ENCODE results near the gene KSR1.

DNA sequence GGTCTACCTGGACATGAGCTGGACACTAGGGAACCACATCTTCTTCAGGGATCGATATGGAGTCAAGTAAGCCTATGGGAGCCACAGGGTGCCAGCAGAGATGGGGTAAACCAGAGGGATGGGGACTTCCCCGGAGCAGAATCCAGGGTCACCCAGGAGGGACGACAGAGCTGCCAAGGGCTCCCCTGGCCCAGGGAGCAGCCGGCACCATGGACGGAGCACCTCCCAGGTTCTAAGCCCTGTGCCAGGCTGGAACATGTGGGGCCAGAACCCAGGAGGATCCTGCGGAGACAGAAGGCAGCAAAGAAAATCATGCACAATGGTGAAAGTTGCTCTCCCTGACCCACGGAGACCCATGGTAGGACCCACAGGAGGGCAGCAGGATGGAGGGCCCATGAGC lies 33.6 kb upstream of the KSR1 start:
- TF ChIP-seq, protein P1, sequence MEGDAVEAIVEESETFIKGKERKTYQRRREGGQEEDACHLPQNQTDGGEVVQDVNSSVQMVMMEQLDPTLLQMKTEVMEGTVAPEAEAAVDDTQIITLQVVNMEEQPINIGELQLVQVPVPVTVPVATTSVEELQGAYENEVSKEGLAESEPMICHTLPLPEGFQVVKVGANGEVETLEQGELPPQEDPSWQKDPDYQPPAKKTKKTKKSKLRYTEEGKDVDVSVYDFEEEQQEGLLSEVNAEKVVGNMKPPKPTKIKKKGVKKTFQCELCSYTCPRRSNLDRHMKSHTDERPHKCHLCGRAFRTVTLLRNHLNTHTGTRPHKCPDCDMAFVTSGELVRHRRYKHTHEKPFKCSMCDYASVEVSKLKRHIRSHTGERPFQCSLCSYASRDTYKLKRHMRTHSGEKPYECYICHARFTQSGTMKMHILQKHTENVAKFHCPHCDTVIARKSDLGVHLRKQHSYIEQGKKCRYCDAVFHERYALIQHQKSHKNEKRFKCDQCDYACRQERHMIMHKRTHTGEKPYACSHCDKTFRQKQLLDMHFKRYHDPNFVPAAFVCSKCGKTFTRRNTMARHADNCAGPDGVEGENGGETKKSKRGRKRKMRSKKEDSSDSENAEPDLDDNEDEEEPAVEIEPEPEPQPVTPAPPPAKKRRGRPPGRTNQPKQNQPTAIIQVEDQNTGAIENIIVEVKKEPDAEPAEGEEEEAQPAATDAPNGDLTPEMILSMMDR (IDR thresholded peaks at IDR 0.05 in 4 of 5, conservative IDR thresholded peaks at IDR 0.05 in 1 of 5) = no peak
- no peak for TF ChIP-seq POLR2A (IDR thresholded peaks at IDR 0.05)

Data from gastrocnemius medialis (tissue), 4 donors.